HG03196 (cell line): Measurements from ENCODE around the gene NRSN2.
A peak's percentile ranks its signal among the peaks of the same experiment; 100 is the strongest.
"Not testable (repeated sequence)": the region's sequence is repeated elsewhere in the genome, so short reads cannot be mapped to it uniquely, and the experiment has no call there.

ENCODE experiments used
- ATAC-seq: cut with Tn5 transposase; IDR thresholded peaks from one replicate; pipeline ENCODE4 v1.9.1; 2021; ENCODE audit not compliant: unreplicated experiment

NRSN2 gene

DNA sequence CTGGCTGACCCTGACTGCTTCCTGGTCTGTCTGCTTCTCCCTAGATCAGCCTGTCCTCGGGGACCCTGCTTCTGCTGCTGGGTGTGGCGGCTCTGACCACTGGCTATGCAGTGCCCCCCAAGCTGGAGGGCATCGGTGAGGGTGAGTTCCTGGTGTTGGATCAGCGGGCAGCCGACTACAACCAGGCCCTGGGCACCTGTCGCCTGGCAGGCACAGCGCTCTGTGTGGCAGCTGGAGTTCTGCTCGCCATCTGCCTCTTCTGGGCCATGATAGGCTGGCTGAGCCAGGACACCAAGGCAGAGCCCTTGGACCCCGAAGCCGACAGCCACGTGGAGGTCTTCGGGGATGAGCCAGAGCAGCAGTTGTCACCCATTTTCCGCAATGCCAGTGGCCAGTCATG, 6.3 kb downstream of the NRSN2 start:
- no peak for ATAC-seq

DNA sequence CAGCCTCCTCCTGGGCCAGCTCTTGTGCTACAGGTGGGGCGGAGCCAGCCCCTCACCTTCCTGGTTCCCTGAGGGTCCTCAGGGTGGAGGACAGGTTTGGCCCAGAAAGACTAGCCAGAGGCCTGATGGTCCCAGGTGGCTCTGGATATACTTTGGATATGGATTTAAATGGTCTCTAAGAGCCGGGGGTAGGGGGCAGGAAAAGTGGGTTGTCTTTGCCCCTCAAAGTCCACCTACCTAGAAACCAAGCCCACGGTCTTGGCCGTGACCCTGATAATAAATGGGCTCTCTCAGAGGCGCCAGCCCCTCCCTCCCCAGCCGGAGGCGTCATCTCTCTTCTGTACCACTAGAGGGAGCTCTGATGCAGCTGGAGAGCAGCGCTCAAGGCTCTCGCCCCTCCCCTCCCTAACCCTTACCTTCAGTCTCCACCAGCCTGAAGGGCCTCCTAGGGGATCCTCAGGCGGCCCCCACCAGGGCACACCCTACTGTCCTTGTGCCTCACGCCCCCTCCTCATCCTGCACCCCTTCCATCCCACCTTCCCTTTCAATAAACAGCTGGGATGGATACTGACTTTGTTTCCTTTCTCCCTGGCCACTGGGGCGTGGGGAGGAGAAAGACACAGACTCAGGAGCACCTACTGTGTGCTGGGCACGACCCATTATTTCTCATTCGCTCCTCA, 7.5 kb downstream of the NRSN2 start:
- peak; percentile 76 for ATAC-seq

DNA sequence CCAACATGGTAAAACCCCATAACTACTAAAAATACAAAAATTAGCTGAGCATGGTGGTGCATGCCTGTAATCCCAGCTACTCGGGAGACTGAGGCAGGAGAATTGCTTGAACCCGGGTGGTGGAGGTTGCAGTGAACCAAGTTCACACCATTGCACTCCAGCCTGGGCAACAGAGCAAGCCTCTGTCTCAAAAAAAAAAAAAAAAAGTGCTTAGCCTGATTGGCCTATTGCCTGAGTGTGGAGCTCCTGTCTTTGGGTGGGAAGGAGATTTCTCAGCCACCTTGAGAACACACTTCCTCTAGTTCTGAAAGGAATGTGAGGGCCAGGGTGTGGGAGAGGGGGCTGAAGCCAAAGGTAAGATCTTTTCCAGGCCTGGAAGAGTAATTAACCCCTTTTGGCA, 9.2 kb downstream of the NRSN2 start:
- not testable (repeated sequence) for ATAC-seq

DNA sequence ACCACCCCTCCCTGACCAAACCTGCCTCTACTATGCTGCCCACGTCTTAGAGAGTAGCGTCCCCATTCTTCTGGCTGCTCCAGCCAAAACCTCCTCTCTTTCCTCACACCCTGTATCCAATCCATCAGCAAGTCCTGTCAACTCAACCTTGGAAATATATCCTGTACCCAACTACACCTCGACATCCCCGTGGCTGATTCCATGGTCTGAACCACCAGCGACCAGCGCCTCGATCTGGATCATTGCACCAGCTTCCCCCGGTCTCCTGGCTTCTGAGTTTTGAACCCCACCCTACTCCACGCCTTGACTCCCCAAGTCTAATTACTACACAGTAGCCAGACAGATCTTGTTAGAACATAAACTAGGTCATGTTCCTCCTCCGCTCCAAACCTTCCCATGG, 9.8 kb downstream of the NRSN2 start:
- ATAC-seq = no peak

DNA sequence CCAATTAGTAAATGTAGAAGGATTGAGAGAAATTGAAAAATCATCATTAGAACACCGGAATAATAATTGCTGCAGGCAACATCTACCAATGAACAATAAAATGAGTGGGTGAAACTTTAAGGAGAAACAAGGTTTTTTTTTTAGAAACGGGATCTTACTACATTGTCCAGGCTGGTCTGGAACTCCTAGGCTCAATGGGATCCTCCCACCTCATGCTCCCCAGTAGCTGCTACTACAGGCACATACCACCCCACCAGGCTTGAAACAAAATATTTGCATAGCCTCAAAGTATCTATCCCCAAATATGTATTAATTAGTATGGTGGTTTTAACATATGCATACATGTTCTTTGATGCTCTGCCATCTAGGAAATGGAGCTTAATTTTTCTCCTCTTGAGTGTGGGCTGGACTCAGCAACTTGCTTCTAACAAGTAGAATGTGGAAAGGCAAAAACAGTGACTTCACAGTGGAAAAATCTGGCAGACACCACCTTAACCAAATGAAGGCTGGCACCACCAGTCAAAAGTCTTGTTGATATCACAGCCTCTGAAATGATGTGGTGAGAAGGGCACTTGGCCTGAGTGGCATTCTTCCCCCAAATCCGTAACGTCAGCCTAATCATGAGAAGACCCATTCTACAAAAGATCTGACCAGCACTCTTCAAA, 12.1 kb downstream of the NRSN2 start:
- no peak for ATAC-seq

DNA sequence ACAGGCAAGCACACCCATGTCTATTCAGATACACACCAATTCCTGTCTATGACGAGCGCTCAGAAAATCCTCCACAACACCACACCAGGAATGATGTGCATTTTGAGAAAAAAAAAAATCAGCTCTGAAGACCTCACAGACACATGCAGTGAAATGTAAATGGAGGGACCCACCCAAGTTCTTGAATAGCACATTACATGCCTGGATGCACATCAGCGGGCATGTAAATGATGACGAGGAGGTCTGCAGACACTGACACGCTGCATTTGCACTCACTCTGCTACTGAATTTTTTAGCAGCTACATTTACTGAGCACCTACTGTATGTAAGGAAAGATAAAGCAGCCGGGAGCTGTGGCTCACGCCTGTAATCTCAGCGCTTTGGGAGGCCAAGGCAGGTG, 14.7 kb downstream of the NRSN2 start:
- ATAC-seq = no peak

DNA sequence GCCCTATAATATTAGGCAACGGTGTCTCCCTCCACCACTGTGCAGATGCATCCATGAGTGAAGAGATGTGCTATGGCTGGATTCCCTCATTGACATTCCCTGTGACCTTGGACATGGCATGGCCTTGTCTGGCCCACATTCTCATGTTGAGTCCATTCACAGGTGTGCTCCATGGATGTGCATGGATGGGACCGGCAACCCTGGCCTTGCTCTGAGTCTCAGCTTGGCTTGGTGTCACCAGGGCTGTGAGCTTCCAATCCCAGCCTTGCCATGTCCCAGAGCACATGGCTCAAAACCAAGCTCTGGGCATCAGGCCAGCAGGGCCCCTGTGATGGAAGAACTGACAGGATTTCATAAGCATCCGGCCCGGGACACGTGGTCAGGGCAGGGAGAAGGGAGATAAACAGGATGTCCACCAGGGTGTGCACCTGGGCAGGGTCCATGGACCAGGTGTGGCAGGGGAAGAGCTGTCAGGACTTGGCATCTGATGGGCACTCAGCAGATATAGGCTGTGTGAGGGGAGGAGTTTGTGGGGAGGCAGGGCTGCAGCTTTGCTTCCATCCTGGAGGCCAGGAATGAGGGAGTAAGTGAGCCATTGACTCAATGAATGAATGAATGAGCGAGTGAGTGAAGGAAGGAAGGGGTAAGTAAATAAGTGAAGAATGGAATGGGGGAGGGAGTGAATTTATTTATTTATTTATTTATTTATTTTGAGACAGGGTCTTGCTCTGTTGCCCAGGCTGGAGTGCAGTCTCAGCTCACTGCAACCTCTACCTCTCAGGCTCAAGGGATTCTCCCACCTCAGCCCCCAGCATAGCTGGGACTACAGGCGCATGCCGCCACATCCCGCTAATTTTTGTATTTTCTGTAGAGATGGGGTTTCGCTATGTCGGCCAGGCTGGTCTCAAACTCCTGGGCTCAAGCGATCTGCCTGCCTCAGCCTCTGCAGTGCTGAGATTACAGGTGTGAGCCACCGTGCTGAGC, 15.7 kb downstream of the NRSN2 start:
- no peak for ATAC-seq

DNA sequence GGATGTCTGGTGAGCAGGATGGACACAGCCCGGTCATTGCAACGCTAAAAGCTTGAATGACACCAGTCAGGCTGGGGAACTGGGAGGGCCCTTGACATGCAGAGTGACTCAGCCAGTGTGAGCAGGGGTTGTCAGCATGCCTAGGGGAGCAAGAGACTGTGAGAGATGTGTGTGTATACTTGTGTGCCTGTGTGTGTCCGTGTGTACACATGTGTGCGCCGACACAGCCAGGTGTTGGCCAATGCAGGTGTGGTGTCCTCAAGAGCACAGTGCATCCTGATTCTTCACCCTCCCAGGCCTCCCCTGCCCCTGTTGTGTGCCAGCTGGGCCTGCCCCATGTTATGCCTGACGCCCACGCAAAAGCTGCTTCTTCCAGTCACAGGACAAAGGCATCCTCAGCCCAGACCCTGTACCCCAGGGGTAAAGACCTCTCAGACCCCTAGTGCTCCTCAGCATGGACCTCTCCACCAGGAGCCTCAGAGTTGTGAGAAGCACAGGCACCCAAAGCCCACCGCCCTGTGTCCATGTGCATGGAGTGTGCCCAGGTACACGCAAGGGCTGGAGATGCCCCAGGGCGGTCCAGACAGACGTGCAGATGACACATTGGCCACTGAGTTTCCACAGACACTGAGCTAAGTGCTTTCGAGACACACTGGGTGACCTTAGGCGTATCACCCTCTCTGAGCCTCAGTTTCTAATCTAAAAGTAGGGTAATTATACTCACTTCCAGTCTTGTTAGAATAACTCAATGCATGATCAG, 16.6 kb downstream of the NRSN2 start:
- ATAC-seq = no peak

DNA sequence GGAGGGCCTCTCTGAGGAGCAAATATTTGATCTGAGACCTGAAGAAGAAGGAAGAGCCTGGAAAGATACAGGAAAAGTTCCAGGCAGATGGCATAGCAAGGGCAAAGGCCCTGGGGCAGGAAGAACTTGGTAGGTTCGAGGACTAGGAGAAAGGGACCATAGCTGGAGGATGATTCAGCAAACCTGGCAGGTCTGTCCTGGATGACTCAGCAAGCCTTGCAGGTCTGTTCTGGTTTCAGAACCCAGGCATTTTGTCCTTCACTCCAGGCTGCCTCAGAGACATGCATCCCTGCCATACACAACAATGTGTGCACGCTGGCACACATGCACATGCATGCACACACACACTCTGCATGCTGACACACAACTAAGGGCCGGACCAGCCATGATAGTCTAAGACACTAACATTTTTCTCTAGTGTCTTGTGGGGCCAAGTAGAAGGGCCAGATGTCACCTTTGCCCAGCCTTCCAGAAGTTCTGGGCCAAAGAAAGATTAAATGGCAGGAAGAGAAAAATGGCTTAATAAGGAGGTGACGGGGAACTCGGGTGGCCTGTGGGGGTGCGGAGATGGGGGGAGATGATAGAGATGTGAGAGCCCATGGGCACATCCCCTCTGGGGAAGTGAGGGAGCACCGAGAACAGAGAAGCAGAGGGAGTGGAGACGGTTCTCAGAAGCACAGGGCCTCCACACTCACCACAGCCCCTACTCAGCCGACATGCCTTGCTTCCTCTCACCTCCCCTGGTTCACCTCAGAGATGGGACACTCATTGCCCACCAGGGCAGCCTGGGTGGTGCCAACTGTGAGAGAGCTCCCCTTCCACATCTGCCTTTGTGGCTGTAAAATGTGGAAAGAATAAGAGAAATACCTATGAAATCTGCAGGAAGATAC, 18.2 kb downstream of the NRSN2 start:
- ATAC-seq = no peak

DNA sequence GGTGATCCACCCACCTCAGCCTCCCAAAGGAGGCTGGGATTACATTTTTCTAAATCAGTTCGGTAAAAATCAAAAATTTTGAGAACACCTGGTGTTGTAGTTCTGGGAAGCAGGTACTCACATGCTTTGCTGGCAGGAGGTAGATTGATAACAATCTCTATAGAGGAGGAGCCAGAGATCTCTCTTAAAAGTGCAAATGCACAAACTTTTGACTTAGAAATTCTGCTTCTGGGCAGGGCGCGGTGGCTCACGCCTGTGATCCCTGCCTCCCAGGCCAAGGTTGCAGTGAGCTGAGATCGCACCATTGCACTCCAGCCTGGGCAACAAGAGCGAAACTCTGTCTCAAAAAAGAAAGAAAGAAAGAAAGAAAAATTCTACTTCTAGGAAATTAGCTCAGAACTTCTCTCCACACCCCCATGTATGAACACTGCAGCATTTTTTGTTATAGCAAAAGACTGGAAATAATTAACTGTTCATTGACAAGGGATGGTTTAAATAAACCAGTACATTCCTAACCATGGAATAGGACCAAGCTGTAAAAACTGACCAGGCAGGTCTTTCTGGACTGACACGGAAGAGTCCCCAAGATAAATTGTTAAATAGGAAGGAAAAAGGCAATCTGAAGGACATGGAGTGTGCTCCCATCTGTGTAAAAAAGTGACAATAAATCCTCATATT, 19.3 kb downstream of the NRSN2 start:
- no peak for ATAC-seq

DNA sequence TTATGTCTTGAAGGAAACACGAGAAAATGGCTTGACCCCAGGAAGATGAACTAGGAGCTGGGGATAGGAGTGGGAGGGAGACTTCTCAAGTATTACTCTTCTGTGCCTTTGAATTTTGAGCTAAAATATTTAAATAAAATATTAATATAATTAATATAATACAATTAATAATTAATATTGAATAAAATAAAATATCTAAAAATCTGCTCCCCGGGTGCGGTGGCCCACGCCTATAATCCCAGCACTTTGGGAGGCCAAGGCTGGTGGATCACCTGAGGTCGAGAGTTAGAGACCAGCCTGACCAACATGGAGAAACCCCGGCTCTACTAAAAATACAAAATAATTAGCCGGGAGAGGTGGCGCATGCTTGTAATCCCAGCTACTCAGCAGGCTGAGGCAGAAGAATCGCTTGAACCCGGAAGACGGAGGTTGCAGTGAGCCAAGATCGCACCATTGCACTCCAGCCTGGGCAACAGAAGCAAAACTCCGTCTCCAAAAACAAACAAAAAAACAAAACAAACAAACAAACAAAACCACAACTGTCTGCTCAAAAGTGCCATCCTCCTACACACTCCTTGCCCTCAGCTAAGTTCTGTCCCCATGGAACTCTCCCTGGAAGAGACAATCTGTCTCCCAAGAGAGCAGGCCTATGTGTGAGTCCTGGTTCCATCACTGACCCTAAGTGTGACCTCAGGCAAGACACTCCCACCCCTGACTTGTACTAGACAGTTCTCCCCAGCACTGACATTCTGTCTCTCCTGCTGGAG, 20.0 kb downstream of the NRSN2 start:
- no peak for ATAC-seq

DNA sequence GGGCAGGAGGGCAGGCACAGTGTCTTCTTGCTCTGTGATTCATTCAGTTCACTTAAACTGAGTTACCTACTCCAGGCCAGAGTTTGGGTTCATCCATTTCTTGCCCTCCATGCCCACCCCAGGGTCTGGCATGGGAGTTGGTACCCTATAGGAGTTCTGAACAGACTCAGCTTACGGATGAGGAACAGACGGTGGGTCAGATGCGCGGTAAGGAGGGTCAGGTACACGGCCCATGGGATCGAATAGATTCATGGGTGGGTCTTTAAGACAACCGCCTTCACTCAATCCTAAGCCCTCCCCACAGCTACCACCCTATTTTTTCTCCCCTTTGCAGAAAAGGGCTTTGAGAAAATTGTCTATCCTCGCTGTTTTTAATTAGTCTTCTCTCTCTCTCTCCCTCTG, 20.6 kb downstream of the NRSN2 start:
- no peak for ATAC-seq

DNA sequence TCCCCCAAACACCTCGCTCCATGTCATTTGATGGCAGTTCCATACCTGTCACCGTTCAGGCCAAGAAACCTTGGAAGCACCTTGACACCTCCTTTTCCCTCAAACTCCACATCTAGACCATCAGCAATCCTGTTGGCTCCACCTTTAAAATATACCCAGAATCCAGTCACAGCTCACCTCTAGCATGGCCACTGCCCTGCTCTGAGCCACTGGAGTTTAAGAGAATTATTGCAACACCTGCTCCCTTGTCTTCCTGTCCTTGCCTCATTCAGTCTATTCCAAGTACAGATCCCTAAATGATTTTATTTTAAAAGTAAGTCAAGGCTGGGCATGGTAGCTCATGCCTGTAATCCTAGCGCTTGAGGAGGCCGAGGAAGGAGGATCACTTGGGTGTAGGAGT, 22.0 kb downstream of the NRSN2 start:
- no peak for ATAC-seq

DNA sequence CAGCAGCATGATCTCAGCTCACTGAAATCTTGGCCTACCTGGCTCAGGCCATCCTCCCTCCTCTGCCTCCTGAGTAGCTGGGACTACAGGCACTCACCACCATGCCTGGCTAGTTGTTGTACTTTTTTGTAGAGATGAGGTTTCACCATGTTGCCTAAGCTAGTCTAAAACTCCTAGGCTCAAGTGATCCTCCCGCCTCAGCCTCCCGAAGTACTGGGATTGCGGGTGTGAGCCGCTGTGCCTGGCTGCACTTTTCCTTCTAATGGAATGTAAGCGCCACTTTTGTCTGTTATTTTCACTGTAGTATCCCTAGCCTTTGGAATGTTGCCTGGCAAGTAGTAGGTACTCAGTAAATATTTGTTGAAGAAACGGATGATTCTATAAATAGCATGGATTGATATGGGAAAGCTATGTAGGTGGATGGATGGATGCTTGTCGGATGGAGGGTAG, 23.3 kb downstream of the NRSN2 start:
- ATAC-seq = no peak

DNA sequence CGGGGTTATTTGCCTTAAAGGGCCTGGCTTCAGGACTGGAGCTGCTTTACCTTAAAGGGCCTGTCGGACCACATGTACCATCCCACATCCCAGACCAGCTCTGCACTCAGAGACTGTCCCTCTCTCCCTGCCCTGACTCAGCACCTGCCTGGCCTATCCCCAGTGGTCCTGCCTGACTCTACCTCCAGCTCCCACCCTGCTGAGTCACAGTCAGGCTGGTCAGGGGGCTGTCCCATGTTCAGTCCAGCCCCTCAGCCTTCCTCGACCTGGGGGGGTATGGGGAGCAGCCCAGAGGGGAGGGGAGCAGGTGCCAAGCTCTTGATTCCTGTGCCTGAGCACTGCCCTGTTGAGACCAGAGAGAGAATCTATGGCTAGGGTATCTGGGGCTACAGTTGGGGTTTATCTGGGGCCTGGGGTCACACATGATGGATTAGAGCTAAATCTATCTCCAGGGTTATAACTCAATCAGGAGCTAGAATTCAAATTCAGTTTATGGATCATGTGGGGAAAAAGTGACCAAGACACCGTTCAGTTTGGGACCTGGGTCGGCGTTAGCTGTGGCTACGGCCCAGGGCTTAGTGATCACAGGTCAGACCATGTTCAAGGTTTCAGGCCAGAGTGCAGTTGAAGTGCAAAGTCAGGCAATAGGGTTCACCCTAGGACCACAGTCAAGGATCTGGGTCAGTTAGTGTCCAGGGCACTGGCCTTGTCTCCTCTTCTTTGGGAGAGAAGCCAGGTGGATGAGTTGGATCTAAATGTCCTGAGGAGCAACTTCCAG, 24.3 kb downstream of the NRSN2 start:
- ATAC-seq = no peak

DNA sequence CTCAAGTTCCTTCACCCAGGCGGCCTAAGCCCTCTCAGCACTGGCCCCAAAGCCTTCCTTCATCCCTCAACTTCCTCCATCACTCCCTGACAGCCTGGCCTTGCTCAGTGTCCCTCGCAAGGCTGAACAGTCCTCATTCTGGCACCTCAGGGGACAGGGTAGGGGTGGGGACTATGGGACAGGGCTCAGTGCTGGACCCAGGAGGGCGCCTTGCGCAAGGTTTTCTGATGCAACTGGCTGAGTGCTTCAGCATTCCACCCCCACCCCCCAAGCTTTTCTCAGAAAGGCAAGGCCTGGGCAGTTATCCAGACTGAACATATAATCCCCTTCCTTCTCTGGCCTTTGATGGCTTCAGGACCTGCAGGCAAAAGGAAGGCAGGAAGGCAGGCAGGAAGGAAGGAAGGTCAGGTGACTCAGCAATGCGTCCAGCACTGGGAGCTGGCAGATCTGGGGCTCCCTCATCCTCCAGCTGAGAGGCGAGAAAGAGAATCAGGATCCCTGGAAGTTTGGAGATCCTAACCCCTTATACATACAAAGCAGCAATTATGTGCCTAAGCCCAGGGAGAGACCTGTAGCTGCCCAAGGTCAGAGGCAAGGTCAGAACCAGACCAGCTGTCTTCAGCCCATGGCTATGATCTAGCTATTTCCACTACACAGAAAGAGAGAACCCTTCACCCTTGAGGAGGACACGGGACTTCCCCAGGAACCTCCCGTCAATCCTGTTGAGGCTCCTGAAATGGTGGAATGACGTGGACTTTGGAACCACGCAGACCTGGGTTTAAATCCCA, 25.0 kb downstream of the NRSN2 start:
- ATAC-seq = no peak

DNA sequence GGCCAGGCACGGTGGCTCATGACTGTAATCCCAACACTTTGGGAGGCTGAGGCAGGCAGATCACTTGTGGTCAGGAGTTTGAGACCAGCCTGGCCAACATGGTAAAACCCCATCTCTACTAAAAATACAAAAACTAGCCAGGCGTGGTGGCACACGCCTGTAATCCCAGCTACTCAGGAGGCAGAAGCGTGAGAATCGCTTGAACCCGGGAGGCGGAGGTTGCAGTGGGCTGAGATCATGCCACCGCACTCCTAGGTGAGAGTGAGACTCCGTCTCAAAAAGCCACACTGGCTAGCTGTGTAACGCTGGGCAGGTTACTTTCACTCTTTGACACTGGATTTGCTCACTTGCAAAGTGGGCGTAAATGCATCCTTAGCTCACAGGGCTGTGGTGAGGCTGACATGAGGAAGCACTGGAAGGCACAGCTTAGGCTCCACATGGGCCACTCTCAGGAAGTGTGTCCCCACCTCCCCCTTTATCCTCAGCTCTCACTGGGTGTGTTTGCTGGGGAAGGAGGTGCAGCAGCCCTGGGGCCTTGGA, 25.7 kb downstream of the NRSN2 start:
- not testable (repeated sequence) for ATAC-seq
